Esophagus squamous epithelium (tissue), 5 donors: Measurements from ENCODE around the gene SLC34A2. TPM values are rescaled to one million over a fixed set of nuclear protein-coding genes. Genes with fewer than 3 reads are reported as not detected.

Experiments used
- DNase-seq: peaks from one replicate; lab custom pipeline; 2025; lab: John Stamatoyannopoulos, UW
- H3K27ac ChIP-seq, 4 donors: fragments of 200-600 bp; sonication (generic); one replicate each; pipeline ENCODE4 v1.5.1; 2016 to 2019; ENCODE audit warnings: mild to moderate bottlenecking in 1 of 4
- H3K27me3 ChIP-seq, 4 donors: fragments of 200-600 bp; sonication (generic); 1 replicate in 3 of 4; 2 replicates in 1 of 4; pipeline versions ENCODE4 v1.5.1 to v1.6.0; 2017 to 2021; ENCODE audit warnings: antibody characterized with exemption in 1 of 4
- H3K36me3 ChIP-seq, 3 donors: fragments of 200-600 bp; sonication (generic); one replicate each; pipeline ENCODE4 v1.5.1; 2016 to 2019
- H3K4me1 ChIP-seq, 3 donors: fragments of 200-600 bp; sonication (generic); one replicate each; pipeline ENCODE4 v1.5.1; 2017 to 2019
- H3K4me3 ChIP-seq, 4 donors: fragments of 200-600 bp; sonication (generic); 1 replicate in 3 of 4; 2 replicates in 1 of 4; pipeline ENCODE4 v1.5.1; 2016 to 2019; ENCODE audit warnings: mild to moderate bottlenecking in 2 of 4, moderate library complexity in 1 of 4
- H3K9me3 ChIP-seq, 3 donors: fragments of 200-600 bp; sonication (generic); one replicate each; pipeline ENCODE4 v1.5.1; 2016 to 2019
- CTCF ChIP-seq, 6 experiments: fragments of 450-650 bp in 4 of 6; fragments of 200-600 bp in 2 of 6; sonication (generic) in 2 of 6; IDR thresholded peaks; one replicate each; pipeline ENCODE4 v1.5.1; 2016 to 2019; ENCODE audit warnings: antibody characterized with exemption in 6 of 6, mild to moderate bottlenecking in 4 of 6, moderate library complexity in 4 of 6
- POLR2A ChIP-seq, 4 donors: fragments of 450-650 bp; IDR thresholded peaks; one replicate each; pipeline ENCODE4 v1.6.1; 2017; ENCODE audit warnings: antibody characterized with exemption in 4 of 4, mild to moderate bottlenecking in 4 of 4, moderate library complexity in 3 of 4
- WGBS, 2 donors: methylation state at CpG; one replicate each; pipeline ENCODE4 v1.1.5; 2018; 5-methylcytosine and 5-hydroxymethylcytosine counted together
- intact Hi-C: fragments of 100-400 bp; cut with DNase I; formaldehyde crosslinking; loops from one replicate; pipeline ENCODE4 v1.15.0; 2022
- total RNA-seq, 4 donors: library from RNA; depleted of rRNA; stranded (reverse); fragments of >200 nt; gene quantifications; one replicate each; pipeline ENCODE4 v1.1.0, GENCODE V29; 2016
- donor health status: DM: yes; HTN: yes; CAD: no.

Gene SLC34A2
- total RNA-seq, 4 donors from 2014 or later, result 0.15 to 7.9 (median 0.76) TPM; not detected in 1

DNA sequence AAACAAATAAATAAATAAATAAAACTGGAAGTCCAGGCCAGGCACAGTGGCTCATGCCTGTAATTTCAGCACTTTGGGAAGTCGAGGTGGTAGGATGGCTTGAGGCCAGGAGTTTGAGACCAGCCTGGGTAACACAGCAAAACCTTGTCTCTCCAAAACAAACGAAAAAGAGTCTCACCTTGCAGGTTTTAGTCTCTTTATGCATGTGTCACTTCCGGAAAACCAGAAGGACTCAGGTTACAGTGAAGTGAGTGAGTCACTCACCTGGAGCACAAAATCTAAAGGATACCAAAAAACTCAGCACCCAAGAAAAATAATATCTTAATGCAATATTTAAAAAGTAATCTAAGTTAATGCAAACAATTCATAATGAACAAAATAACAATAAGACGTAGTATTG lies 20.1 kb upstream of the SLC34A2 start:
- WGBS, 2 donors, result 45 to 57% methylated on average over 4 of the region's 4 CpGs
- H3K27me3 ChIP-seq, result no peaks in the 10 kb centered on the region
- H3K27ac ChIP-seq, result no peak overlapping the region
- DNase-seq, result no peak
- no peaks in the 10 kb centered on the region for H3K9me3 ChIP-seq
- peaks cover 0 to 36% (median 0%) of the 10 kb centered on the region in 3 donors for H3K4me1 ChIP-seq
- no peaks in the 10 kb centered on the region for H3K36me3 ChIP-seq
- TF ChIP-seq POLR2A (IDR thresholded peaks at IDR 0.05), result no peak
- no peak for TF ChIP-seq CTCF (IDR thresholded peaks at IDR 0.05)
- intact Hi-C loops, result no loop called here
- H3K4me3 ChIP-seq, result no peak overlapping the region

- no peak for DNase-seq
- Histone ChIP-seq H3K9me3 (no peaks in the 10 kb centered on the region), H3K4me3 (no peak overlapping the region), H3K27me3 (no peaks in the 10 kb centered on the region), H3K36me3 (no peaks in the 10 kb centered on the region), H3K4me1 (peaks cover 0 to 24% (median 0%) of the 10 kb centered on the region in 3 donors), H3K27ac (no peak overlapping the region)
- TF ChIP-seq POLR2A (IDR thresholded peaks at IDR 0.05) (no peak), CTCF (IDR thresholded peaks at IDR 0.05) (no peak)
- intact Hi-C loops, result no loop called here
- 70 to 75% methylated on average over 9 to 10 of the region's 10 CpGs for WGBS, 2 donors
Observed at GRCh38 chr4:25637581-25638220, 17.9 kb upstream of the SLC34A2 start.

- DNase-seq, result no peak
- no peak overlapping the region for H3K4me3 ChIP-seq
- TF ChIP-seq POLR2A (IDR thresholded peaks at IDR 0.05) (no peak), CTCF (IDR thresholded peaks at IDR 0.05) (no peak)
- no peaks in the 10 kb centered on the region for H3K9me3 ChIP-seq
- no peaks in the 10 kb centered on the region for H3K36me3 ChIP-seq
- 63 to 90% methylated on average over 4 of the region's 4 CpGs for WGBS, 2 donors
- no peak overlapping the region for H3K27ac ChIP-seq
- peaks cover 0 to 19% (median 0%) of the 10 kb centered on the region in 3 donors for H3K4me1 ChIP-seq
- no peaks in the 10 kb centered on the region for H3K27me3 ChIP-seq
- intact Hi-C loops, result no loop called here
Observed at GRCh38 chr4:25638221-25638601, 17.4 kb upstream of the SLC34A2 start.

- Histone ChIP-seq H3K27ac (no peak overlapping the region), H3K4me3 (no peak overlapping the region), H3K9me3 (no peaks in the 10 kb centered on the region), H3K4me1 (peaks cover 0 to 13% (median 0%) of the 10 kb centered on the region in 3 donors), H3K27me3 (no peaks in the 10 kb centered on the region), H3K36me3 (no peaks in the 10 kb centered on the region)
- no peak for DNase-seq
- TF ChIP-seq CTCF (IDR thresholded peaks at IDR 0.05) (no peak), POLR2A (IDR thresholded peaks at IDR 0.05) (no peak)
- 58 to 70% methylated on average over 4 of the region's 4 CpGs for WGBS, 2 donors
- intact Hi-C loops, result no loop called here
Observed at GRCh38 chr4:25638806-25639205, 16.8 kb upstream of the SLC34A2 start.

- Histone ChIP-seq H3K4me3 (no peak overlapping the region), H3K4me1 (peaks cover 0 to 46% (median 0%) of the 10 kb centered on the region in 3 donors), H3K27me3 (peaks cover 0 to 16% (median 3%) of the 10 kb centered on the region in 4 donors), H3K9me3 (no peaks in the 10 kb centered on the region), H3K36me3 (no peaks in the 10 kb centered on the region), H3K27ac (no peak overlapping the region)
- WGBS, 2 donors, result 81% methylated on average over 4 to 5 of the region's 6 CpGs
- no peak for DNase-seq
- intact Hi-C loops, result no loop called here
- TF ChIP-seq CTCF (IDR thresholded peaks at IDR 0.05), result no peak
- TF ChIP-seq POLR2A (IDR thresholded peaks at IDR 0.05), result no peak
Observed at GRCh38 chr4:25650311-25650710, 5.3 kb upstream of the SLC34A2 start.
